HG03575 (cell line): ENCODE measurements around the gene CAB39L.

Source experiments
- ATAC-seq: cut with Tn5 transposase; IDR thresholded peaks from one replicate; pipeline ENCODE4 v1.9.1; 2021; ENCODE audit not compliant: unreplicated experiment, insufficient number of reproducible peaks, low FRiP score; ENCODE audit errors: extremely low read depth

CAB39L gene

DNA sequence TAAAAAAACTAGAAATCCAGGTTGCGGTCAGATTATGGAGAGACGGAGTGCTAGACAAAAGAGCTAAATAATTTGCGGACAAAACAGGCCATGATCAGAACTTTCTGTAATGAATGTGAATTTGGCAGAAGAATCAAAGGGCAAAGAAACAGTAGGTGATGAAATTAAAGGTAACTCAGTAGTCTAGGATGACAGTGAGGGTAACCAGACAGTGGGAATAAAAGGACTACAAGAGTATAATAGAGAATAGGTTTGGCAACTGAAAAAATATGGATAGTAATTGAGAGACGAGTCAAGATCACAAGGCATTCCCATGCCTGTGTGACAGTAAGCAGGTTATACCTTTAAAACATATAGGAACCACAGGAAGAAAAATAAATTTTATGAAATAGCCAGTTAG is 35.9 kb downstream of the CAB39L start:
- ATAC-seq: no peak

GRCh38 chr13:49407068-49407467 is 36.8 kb downstream of the CAB39L start:
- no peak for ATAC-seq

- ATAC-seq: no peak
Measured at GRCh38 chr13:49404703-49405020, 39.2 kb downstream of the CAB39L start.

DNA sequence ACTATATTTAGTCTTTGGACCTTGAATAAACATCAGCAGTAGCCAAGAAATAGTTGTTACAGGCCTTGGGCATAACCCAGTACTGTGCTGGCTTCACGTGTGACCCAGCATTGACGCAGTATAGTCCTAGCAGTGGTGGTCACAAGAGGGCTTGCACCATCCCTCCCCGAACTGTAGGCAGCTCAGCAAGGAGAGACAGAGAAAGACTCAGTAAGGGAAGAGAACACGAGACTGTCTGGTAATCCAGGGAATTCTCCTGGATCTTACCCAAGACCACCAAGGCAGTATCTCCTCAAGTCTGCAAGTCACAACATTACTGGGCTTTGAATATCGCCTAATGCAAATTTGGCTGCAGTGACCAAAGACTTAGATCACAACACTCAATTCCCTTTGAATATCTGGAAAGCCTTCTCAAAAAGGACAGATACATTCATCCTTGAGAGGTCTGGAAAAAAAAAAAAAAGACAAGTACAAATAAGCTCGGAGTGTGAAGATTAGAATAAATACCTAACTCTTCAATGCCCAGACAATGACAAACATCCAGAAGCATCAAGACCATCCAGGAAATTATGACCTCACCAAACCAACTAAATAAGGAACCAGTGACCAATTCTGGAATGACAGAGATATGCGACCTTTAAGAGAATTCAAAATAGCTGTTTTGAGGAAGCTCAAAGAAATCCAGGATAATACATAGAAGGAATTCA is 39.7 kb downstream of the CAB39L start:
- no peak for ATAC-seq

DNA sequence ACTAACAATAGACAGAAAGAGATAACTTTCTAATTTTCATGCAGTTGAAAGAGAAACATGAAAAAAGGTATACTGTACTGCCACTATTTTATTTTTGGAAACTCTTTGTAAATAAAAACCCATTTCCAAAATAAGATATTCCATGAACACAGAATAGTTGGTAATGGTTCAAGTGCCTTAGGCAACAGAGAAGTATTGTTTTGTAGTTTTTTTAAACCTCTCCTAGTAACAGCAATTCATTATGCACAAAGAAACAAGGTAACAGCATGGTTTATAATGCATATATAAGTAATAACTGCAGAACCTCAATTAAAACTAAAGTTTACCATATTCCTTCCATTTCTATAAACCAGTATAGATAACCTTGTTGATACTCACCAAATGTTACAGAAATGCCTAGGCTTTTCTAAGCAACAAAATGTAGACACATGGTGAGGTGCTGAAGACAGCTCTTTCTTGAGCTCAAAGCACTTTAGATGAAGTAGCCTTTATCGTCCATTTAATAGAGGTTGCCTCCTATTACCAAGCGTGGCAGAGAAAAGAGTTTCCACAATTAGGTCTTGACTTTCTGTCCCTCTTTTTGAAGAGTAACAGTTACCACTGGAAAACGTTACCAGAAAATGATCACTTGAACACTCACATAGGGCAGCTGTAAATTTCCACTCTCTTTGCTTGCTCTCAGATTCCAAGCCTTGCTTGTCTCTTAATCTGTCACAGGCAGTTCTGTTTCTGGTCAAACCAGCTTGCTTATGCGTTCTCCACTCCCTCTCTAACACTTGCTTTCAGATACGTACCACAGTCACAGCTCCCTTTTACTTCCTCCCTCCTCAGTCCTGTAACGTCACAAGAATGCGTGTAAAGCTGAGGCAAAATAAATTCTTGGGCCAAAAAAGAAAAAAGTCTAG is 42.9 kb downstream of the CAB39L start:
- no peak for ATAC-seq

- ATAC-seq: no peak
Measured at GRCh38 chr13:49399801-49400472, 43.9 kb downstream of the CAB39L start.

DNA sequence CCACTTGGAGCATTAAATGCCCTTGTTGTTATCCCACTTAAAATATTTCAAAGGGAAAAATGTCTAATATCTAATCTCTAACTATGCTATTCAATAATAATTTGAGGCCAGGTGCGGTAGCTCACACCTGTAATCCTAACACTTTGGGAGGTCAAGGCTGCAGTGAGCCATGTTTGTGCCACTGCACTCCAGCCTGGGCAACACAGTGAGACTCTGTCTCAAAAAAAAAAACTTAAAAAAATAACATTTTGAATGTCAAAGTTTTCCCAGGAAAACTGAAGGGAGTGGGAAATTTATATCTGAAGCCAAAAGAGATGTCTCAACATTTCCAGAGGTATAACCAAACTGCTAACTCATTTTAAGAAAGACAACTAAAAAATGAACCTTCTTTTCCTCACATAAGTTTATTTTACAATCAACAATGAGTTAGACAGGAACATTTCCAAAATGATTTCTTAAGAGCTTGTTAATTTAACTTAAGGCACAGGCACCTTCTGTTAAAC is 47.9 kb downstream of the CAB39L start:
- no peak for ATAC-seq

DNA sequence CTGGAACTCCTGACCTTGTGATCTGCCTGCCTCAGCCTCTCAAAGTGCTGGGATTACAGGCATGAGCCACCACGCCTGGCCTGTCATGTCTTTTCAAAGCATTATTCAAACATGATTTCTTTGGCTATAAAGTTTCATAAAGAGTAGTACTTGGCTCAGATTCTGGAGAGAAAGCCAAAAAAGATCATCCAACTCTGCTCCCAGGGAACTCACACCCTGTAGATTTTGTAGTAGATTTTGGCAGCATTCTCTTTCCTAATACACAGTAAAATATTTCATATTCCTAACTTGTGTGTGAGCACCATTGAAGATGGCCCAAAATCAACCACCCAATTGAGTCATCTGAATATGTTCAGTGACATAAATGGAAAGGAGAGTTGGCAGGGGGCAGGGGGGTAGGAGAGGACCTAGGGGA is 48.4 kb downstream of the CAB39L start:
- ATAC-seq: no peak

GRCh38 chr13:49388091-49388635 is 55.7 kb downstream of the CAB39L start:
- no peak for ATAC-seq

DNA sequence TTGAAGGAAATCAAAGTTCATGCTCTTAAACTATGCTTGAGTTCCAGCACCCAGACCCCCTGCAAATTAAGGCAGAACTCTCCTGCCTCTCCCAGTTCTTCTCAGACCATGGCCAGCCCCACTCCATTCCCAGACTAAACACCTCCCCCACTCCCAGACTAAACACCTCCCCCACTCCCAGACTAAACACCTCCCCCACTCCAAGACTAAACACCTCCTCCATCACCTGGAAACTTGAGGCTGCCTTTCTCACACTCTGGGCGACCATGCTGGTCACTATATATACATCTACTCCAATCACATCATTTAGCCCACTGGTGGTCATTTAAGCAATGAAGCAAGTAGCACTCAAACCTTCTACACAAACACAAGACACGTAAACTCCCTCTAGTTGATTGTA is 57.2 kb downstream of the CAB39L start:
- no peak for ATAC-seq

DNA sequence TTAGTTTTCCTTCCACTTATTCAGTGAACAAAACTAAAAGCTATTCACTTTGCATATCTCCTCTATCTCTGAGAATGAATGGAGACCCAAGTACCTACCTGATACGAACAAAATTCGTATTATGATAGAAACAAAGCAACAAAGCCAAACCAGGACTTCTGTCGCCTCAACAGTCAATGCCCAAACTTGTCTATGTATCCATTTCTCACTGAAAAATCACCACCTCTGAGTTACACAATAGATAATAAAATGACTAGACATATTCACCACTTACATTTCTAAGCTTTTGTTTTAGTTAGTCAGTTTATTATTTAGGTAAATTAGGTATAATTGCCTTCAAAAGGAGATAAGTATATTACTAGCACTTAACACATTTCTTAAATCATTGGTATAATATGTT is 67.7 kb downstream of the CAB39L start:
- ATAC-seq: no peak

DNA sequence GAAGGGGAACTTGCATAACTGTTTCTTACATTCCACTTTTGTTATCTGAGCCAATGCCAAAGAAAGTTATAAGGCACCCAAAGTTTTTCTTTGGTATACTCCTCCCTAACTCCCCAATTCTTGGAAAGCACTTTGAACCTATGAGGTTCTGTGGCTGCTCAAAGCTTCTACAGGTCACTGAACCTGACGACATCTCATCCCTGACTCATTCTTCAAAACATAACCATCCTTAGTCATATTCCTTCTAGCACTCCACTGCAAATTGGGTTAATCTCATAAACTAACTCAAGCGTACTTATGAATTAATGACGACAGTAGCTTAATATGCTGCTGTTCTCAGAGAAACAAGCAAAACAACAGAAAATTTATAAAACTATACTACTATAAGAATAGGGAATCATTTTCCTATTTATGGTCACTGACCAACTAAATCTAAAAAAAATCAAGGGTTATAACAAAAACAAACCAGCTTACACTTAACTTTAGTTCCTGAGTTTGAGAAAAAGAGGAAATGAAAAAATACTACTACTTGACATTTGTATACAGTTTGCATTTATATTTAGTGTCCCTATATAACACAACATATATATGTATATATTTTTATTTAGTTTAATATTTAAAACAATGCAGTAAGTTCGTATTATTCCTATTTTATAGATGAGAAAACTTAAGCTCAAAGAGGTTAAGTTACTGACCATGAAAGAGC is 69.1 kb downstream of the CAB39L start:
- ATAC-seq: no peak

- no peak for ATAC-seq
Measured at GRCh38 chr13:49373716-49374115, 70.1 kb downstream of the CAB39L start.

DNA sequence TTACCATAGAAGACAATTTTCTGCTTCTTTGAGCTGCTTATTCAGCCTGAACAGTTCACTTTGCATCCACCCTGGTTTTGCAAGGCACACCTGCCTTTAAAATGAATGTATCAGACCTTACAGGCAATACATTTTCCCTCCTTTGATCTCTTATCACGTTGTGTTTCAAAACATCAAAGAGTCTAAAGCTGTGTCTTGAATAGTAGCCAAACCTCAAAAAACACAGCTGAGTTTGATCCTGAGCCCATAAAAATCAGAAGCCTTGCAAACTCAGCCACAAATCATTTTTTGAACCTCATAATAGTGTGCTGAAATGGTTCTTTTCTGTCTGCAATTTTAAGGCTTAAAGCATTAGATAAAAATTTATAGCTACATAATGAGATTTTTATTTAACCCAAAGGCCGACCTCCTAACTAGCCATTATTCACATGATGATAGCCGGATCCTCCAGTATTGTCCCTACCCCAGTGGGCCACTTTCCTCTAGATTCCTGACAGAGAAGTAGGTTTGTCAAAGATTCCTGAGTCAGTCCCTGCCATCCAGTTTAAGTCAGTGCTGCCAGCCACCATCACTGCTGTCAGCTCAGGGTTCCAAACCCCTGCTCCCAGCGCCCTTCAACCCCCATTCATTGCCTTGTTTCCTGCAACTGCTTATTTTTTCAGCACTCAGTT is 71.8 kb downstream of the CAB39L start:
- no peak for ATAC-seq

DNA sequence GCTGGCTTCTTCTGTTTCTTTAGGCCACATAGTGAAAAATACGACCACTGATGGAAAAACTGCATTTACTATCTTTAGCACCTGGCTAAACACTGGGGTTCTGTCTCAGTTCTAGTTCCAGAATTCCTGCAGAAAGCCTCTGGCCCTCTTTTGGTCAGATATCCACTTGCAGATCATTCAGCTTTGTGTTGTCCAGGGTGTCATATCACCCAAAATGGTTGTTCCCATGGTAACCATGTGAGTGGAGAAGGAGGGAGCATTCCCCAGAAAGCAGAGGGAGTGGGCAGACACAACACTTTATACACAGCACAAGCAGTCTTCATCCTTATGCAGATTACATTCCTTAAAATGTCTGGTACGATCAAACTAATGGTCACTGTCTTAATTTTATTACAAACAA is 73.5 kb downstream of the CAB39L start:
- ATAC-seq: no peak

DNA sequence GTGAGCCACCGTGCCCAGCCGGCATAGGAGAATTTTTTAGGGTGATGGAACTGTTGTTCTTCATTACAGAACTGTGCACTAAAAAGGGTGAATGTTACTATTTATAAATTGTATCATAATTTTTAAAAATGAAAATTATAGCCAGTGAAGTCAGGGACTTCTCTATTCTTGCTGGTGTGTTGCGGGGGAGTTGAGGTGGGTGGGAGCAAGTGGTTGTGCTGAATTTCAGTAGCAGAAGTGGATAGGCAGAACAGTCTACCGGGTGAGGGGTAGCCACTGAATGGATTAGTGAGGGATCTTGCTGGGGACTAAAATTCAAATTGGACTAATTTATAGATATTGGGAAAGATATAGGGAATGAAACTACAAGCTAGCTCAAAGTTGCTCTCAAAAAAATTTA is 74.0 kb downstream of the CAB39L start:
- ATAC-seq: no peak

DNA sequence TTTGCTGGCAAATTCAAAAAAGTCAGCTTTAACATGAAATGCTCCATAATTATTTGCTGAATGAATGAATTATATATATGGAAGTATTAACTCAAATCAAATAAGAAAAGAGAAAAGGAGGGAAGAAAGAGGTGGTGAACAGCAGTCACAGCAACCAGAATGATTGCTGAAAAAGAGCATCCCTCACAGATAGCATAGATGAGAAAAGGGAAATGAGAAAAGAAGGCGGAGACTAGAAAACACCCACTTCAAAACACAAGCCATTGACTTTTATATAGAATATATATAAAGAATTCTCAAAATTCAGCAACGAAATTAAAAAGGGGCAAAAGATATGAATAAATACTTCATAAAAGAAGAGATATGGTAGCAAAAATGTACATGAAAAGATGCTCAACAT is 75.2 kb downstream of the CAB39L start:
- ATAC-seq: no peak

DNA sequence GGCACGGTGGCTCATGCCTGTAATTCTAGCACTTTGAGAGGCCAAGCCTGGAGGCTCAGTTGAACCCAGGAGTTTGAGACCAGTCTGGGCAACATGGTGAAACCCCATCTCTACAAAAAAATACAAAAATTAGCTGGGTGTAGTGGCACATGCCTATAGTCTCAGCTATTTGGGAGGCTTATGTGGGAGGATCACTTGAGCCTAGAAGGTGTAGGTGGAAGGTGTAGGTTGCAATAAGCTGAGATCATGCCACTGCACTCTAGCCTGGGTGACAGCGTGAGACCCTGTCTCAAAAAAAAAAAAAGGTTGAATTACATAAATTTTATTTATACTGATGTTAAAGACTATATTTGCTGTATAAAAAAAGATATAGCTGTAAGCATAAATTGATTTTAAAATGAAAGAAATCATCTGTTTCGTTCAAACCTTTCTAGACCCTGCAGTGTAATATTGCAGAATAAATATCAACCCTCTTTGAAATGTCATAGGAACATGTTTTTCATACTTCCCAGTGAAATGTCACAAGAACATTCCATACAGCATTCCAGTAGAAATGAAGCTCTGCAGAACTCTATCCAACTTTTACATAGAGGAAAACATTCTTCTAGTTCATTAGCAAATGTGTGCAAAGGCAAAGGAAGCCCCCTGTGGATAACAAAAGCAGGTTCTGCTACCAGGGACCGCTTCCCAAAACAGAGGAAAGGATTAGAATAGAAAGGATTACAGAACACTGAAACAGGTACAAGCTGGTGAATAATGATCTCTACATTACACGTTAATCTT is 76.0 kb downstream of the CAB39L start:
- no peak for ATAC-seq
